VCaP (cell line): Measurements from ENCODE around the gene PTRHD1.

Experiments used
- H3K27ac ChIP-seq: fragments of 450-650 bp; 2 replicates; pipeline ENCODE4 v1.5.1; 2017
- TF ChIP-seq, protein P1 (sequence below): fragments of 450-650 bp; conservative IDR thresholded peaks from 2 replicates; pipeline ENCODE4 v1.5.1; 2017; ENCODE audit warnings: mild to moderate bottlenecking, moderate library complexity

The PTRHD1 gene

DNA sequence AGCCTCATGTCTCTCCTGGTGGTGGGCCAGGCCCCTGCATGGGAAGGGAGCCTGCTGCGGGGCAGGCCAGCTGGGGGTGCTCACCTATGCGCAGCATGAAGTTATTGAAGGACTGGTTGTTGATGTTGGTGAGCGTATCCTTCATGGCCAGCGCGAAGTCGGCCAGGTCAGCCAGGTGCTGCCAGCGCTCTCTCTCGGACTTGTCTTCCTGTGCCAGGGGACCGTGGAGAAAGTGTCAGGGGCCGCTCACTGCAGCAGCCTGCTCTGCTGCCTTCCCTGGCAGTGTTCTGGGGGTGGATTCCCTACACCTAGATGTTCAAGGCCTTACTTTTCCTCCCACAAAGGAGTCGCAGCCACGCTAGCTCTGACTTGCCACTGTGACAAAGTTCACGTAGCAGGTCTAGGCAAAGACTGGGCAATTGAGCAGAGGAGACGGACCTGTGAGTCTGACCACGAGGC, 28.3 kb upstream of the PTRHD1 start:
- H3K27ac ChIP-seq, result no peak overlapping the region
- TF ChIP-seq, protein P1, sequence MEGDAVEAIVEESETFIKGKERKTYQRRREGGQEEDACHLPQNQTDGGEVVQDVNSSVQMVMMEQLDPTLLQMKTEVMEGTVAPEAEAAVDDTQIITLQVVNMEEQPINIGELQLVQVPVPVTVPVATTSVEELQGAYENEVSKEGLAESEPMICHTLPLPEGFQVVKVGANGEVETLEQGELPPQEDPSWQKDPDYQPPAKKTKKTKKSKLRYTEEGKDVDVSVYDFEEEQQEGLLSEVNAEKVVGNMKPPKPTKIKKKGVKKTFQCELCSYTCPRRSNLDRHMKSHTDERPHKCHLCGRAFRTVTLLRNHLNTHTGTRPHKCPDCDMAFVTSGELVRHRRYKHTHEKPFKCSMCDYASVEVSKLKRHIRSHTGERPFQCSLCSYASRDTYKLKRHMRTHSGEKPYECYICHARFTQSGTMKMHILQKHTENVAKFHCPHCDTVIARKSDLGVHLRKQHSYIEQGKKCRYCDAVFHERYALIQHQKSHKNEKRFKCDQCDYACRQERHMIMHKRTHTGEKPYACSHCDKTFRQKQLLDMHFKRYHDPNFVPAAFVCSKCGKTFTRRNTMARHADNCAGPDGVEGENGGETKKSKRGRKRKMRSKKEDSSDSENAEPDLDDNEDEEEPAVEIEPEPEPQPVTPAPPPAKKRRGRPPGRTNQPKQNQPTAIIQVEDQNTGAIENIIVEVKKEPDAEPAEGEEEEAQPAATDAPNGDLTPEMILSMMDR, result no peak

DNA sequence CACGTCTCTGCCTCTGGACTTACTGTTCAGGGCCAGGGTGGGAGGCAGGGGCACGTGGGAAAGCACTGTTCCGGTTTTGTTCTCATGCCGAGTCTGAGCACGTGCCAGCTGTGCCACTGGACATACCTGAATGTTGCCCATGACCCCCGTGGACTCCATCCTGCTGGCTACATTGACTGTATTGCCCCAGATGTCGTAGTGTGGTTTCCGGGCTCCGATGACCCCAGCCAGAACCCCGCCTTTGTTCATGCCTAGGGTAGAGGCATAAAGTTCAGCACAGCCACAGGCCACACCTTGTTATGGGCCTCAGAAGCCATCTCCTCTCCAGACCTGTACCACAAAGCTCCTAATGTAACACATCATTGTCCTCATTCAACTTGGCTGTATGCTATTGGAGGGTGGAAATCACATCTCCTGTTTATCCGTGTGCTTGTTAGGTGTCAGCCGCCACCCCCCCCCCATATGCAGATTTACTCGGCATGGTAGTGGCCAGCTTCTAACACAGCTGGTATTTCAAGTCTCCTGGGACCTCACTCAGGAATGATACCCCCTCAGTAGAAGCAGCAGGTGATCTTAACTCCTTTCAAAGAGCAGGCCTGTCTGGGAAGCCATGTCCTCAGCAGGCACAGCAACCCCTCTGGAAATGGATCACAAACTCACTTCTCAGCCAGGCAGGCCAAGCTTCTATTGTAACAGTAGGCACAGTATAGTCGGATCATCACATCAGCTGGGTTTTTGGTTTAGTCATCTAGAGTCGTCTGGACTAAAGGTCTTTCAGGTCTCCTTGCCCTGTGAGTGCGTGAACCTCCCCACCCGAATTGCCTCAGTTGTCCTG, 27.6 kb upstream of the PTRHD1 start:
- TF ChIP-seq, protein P1, result no peak
- no peak overlapping the region for H3K27ac ChIP-seq

DNA sequence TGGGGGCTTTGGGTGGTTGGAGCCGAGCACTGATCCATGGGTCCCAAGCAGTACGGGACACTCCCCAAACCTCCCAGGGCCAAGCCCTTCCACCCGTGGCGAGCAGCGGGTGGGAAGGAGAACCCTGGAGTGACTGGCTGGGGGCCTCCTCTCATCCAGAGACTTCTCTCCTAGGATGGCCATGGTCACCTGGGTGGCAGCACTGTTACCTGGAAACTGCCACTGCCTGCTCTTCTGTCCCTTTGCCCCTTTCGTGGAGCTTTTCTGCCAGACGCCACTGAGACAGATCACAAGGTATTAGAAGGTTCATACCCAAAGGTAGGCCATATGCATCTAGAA, 27.0 kb upstream of the PTRHD1 start:
- TF ChIP-seq, protein P1, result no peak
- H3K27ac ChIP-seq, result no peak overlapping the region

DNA sequence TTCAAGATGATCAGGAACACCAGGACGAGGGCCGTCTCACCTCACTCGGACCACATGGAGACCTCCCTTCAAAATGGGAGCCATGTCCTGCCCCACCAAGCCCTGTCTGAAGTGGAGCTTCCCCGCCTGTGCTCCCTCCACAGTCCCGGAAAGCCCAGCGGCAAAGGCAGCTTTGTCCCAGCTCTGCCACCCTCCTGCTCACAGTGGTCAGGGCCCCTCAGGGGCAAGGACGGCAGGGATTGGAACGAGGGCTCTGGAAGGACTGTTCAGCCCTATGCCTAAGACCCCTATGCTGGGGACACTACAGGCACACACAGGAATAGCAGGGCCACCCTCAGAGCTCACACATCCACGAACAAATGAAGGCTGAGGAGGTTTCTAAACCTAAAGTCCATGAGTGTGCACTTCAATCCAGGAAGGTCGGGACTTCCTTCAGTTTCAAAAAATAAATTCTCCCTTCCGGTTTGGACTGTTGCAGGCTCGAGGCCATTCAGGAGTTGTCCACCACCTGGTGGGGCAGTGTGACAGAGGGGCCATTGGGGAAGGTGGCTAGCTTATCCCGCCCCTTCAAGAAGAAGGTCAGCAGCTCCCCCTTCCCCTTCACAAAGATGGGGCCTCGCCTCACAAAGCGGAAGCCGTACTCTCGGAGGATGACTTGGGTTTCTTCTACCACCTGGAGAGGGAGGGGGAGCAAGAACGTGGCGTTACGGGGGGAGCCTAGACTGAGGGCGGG, 26.4 kb upstream of the PTRHD1 start:
- TF ChIP-seq, protein P1, result no peak
- no peak overlapping the region for H3K27ac ChIP-seq

DNA sequence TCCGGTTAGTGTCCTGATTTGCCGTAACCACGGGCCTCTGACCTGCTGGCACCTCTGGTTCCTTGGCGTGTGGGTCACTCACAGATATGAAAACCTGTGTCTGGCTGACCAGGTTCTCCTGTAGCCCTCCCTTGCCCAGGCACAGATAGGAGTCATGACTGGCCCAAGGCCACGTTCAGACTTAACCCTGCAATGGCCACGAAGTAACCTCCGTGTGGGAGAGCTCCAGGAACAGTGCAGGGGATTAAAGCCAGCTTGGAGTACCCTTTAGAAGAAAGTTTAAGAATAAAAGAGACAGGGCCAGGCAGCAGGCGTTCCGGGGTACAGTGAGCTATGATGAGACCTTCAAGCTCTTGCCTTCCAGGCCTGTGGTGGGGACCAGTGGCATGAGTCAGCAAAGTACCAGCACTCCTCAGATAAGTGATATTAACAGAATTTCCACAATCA, 25.6 kb upstream of the PTRHD1 start:
- no peak overlapping the region for H3K27ac ChIP-seq
- TF ChIP-seq, protein P1, result no peak

DNA sequence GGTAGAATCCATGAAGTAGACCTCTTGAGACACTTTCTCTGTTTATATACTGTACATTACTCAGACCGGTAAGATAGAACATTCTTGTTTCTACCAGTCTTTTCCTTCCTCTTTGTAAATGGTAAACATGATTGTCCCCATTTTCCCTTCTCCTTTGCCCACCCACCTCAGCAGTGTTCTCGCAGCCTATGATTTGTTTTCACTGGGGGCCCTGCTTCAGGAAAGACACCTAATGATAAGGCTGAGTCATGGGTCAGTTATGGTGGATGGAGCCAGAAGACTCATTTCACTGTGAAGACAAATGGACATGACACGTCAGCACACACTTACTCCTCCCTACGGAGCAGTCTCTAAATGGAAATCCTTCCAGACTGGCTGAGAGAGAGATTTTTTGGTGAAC, 23.7 kb upstream of the PTRHD1 start:
- peak overlapping the region; percentile 80; the same call in 1 of the 2 replicates for H3K27ac ChIP-seq

DNA sequence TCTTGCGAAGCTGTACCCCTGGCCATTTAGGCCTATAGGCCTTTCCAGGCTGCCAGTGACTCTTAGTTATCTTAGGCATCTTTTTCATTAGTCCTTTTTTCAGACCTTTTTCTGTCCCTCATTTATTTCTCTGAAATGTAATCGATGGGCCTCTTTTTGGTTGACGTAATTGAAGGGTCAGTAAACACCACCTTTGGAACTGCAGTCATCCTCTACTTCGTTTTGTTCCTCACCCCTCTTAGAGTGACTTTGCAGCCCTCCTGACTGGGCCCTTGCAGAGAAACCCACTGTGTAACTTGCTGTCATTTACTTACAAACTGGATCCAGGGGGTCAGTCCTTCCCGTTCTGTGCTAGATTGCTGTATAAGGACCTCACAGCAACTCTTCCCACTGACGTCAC, 23.2 kb upstream of the PTRHD1 start:
- H3K27ac ChIP-seq, result peak overlapping the region; percentile 80
- TF ChIP-seq, protein P1, result no peak

More for the DNA sequence above, 23.7 kb upstream of the PTRHD1 start:
- TF ChIP-seq, protein P1, result no peak
